Left forelimb (tissue), 1 donor: Measurements from ENCODE around the gene TUB.

Experiments used
- DNase-seq: peaks from one replicate; pipeline ENCODE4 v3.0.0-alpha.2; 2018; ENCODE audit warnings: low spot score

The TUB gene

DNA sequence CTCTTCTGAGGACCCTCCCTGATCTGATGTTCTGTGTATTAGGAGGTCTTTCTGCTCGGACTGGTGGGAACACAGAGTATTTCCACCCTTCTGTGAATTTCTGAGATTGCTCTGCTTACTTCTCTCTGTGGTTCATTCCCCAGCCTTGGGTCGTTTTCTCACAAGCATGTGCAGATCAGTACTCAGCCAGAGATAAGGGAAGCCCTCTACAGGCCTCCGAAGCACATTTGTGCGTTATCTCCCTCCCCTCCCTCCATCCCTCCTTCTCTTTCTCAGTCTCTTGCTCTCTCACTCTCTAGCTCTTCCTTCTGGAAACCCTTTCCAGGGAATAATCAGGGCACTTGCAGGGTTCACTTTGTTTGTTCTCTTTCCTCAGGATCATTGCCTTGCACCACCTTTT lies 35.2 kb upstream of the TUB start:
- no peak for DNase-seq

DNA sequence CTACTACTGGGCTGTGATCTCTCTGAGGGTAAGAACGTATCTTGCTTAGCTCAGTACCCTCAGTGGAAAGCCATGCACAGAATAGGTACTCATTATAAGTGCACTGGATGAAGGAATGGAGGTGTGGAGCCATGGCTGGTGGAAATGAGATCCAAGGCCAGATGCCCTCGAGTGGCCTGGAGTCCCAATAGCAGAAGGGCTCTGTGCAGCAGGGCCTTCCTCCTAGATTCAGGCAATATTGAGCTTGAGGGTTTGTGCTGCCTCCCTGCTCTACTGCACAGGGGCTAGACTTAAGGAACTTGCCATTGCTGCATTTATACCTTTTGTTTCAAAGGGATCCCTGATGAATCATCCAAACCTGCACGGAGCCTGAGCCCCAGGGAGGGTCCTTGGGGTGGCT lies 33.6 kb upstream of the TUB start:
- no peak for DNase-seq

DNA sequence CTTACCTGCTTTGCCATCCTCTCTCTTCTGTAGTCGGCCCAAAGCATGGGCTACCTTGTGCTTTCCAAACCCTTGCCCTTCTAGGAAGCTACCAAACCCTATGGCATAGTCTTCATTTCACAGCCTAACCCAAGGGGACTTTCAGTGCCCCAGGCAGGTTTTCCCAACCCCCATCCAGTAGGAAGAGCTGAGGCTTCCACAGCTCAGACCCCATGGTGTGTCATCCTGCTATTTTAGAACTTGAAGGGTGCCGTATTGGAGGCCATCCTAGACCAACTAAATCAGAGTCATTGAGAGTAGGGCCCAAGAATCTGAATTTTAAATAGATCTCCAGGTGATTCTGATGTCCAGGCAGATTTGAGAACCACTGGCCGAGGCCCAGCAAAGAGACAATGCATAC lies 31.9 kb upstream of the TUB start:
- no peak for DNase-seq

GRCh38 chr11:8055091-8055835 lies 25.7 kb upstream of the TUB start:
- no peak for DNase-seq

DNA sequence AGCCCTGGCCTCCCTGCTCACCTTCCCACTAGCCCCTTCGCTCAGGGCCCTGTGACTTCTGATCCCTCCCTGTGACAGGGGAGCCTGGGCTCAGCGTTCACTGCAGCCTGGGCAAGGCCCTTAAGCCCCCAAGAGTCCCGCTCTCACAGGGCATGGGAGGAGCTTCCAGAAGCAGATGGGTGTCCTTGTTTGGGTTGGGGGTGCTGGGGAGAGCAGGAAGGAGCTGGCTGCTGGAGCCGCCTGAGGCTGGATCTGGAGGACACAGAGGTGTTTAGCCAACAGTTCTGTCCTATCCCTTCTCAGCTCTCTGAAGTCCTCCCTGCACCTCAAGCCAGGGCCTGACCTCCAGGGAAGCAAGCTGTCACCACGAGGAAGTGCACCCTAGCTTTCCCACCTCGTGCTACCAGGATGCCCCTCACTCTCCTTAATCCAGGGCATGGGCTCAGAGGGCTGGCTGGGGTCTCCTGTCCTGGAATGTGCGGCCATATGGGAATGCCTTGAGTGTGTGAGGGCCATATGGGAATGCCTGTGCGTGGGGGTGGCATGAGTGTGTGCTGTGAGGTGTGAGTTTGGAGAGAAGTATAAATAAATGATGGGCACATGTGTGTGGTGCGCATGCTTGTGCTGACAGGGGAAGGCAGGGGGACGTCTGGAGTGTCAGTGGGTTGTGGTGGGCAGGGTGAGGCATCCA lies 25.0 kb upstream of the TUB start:
- no peak for DNase-seq

DNA sequence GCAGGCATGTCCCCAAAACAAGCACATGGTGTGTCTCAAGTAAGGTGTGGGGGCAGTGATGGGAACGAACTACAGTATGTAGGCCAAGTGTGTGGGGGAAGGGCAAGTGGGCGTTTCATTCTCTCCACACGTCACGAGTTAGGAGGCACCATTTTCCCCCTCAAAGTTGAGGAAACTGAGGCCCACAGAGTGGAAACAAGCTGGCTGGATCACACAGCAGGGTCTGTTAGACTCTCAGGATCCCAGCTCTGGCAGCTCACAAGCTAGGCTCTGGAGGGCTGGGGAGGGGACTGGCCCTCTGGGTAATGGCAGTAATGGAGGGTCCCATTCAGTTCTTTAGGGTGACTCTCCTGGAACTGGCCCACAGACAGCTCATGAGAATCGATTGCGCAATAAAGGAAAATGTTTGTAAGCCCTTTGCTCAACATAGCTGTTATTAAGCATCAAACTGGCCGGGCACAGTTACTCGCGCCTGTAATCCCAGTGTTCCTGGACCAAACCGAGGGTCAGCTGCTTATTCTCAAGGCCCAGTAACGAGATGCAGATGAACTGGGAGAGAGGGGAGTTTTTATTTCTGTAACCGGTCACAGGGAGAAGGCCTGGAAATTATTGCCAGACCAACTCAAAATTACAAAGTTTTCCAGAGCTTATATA lies 24.1 kb upstream of the TUB start:
- DNase-seq, result no peak

- DNase-seq, result no peak
Measured at GRCh38 chr11:8058216-8058615, 22.8 kb upstream of the TUB start.

DNA sequence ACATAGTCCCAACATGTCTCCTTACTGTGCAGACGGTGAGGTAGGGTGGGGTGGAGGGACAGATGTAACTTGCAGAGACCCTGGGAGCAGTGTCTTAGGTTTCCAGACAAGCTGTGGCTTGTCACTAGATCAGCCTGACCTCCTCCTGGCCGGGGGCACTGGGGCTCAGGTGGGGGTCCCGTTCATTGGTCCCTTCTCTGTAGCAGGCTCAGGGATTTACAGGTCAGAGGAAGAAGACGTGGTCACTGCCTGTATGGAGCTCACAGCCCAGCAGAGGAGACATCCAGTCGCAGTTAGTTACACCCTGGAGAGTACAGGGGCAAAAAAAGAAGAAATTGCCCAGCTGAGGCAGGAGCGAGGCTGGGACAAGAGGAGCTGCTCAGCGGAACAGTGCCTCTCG lies 22.0 kb upstream of the TUB start:
- DNase-seq, result no peak

GRCh38 chr11:8059571-8060011 lies 21.4 kb upstream of the TUB start:
- DNase-seq, result peak; percentile 63

DNA sequence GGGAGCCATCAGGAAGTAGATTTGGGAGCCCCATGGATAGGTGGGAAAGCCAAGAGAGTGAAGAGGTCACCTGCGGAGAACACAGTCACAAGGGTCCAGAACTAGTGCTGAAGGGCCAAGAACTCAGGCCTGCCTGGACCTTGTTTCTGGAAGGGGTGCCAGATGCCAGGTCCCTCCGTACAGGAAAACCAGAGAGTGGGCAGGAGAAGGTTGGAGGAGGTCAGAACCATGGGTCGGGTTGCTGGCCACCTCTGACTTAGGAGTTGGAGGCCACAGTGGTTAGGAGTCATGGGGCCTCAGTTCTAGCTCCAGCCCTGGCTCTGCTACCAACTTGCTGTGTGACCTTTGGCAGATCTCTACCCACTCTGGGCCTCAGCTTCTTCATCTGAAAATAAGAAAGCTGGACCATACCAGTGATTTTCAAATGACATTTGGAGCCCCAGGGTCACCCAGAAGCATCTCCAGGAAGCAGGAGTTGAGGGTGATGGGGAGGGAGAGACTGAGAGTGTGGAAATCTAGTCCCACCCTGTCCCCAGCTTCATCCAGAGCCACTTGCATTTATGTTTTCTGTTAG lies 20.8 kb upstream of the TUB start:
- DNase-seq, result no peak

DNA sequence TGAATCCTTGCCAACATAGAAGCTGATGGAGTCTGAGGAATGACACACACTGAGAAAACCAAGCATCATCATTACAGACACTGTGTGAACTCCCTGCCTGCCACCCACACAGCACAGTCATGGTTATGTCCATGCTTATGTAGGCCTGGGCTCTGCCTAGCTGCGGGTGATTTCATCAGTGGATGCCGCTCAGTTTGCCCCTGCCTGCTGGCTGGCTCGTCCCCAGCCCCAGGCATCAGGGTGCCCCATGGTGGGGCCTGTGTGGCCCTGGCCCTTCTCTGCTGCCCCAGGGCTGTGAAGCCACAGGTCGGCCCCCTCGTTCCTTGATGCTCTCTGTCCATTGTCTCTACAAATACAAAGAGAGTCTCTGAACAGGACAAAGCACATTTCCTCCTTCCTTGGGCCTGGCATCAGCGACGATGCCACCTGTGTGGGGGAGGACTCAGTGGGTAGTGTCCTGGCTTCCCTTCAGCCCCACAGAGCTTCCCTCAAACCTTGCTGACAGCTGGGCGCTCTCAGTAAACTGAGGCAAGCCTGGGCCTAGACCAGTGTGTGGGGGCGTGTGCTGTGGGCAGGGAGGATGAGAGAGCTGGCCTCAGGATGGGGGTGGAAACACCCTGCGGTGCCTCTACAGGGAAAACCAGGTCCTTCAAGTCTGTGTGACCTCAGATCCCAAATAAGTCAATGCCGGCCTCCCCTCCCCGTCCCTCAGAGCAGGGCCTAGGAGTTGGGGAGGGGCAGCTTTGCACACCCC lies 20.0 kb upstream of the TUB start:
- no peak for DNase-seq

DNA sequence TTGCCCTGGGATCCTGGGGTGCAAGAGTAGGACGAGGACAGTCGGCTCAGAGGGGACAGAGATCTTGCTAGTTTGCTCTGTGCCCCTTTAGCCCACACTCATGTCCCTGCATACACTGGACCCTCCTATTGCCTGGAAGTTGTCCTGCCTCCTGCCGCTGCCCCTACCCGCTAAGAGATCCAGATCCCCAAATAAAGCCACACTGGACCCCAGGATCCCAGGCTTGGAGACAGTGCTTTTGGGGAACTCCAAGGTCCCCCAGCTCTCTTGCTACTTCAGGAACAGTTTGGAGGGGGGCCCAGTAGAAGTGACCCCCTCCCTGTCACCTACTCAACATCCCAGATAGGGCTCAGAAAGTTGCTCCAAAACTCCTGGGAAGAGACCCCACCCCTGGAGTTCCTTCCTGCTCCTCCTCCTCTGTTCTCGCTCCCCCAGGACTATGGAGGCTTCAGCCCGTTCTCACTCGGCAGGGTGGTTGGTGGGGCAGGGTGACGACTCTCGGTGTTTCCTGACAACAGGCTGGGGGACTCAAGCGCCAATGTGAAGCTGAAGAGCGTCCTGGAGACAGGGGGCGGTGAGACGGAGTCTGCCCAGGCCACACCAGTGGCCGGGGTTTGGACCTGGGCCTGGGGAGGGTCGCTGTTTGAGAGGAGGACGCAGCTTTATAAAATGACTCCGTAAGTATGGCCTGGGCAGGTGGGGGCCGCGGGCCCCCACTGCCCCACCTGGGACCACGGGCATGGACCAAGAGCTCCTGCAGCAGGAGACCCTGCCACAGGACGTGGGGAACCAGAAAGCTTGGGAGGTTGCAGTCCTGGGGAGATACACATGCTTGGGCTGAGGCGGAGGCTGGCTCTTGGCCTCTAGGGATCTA lies 19.2 kb upstream of the TUB start:
- DNase-seq, result no peak

GRCh38 chr11:8062781-8063257 lies 18.2 kb upstream of the TUB start:
- DNase-seq, result no peak

DNA sequence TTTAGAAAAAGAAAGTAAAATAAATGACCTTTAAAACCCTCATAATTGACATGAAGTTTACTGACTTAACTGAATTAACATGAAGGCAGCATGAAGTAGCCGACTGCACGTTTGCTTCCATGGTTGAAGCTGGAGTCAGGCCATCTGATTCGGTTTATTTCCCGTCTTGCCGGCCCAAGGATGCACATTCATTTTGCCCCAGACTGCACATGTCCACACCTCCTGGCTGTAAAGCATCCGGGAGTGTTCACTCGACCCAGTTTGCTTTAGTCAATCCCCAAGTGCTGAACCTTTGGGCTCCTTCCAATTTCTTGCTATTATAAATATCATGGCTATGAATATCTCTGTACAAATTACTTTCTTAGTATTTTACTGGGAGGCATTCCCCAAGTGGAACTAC lies 17.7 kb upstream of the TUB start:
- no peak for DNase-seq

DNA sequence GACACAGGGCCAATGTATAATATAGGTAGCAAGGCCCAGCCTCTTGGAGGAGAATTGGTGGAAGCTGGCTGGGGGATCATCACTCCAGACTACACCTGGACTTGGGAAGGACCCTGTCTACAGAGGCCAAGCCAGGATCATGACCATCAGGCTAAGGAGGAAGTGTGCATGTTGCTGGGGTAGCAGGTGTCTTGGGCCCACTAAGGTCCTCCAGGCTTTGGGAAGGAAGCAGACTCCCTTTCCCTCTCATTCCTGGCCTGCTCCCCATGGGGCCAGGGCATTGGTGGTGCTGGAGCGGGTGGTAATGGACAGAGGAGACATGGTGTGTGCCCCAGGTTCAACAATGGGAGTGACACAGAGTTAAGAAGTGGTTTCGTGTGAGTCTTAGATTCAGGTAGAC lies 16.0 kb upstream of the TUB start:
- no peak for DNase-seq

- DNase-seq, result no peak
Measured at GRCh38 chr11:8066036-8066910, 14.7 kb upstream of the TUB start.

GRCh38 chr11:8066911-8067455 lies 14.0 kb upstream of the TUB start:
- DNase-seq, result no peak

GRCh38 chr11:8067567-8067928 lies 13.5 kb upstream of the TUB start:
- DNase-seq, result no peak

DNA sequence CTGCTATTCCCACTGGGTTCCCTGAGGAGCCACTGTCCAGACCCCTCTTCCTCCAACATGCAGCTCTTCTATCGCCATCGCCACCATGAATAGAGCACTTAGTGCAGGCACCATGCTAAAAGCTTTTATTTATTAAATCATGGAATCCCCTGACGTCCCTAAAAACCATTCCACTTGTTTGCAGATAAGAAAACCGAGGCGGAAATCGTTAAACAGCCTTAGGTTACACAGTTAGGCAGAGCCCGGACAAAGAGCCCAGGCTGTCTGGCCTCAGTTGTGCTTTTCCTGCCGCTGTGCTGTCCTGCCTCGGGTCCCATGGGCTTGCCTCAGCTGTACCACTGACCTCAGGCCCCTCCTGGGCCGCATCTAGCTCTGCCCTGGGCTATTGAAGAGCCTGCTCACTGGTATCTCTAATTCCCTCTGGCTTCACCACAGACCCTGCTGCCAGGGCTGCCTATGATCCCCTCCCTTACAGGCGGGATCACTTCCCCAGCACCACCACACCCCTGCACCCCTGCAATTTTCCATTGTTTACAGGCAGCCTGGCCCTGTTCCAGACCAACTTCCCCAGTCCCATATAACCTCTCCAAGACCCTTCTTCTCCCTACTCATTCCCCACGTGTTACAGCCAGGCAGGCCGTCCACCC lies 13.0 kb upstream of the TUB start:
- DNase-seq, result peak; percentile 61
